Mesothelial cell of epicardium (in vitro differentiated cells): ENCODE results near the gene CAB39. TPM values are rescaled to one million over a fixed set of nuclear protein-coding genes. Genes with fewer than 3 reads are reported as not detected.
A peak's percentile ranks its signal among the peaks of the same experiment; 100 is the strongest.

Experiments used
- DNase-seq, 2 experiments: peaks; one replicate each; pipeline ENCODE4 v3.0.0; 2021; ENCODE audit warnings: low spot score in 2 of 2; ENCODE audit not compliant: unreplicated experiment in 2 of 2
- H3K27ac Mint-ChIP-seq: 2 replicates; pipeline ENCODE4 v1.8.0; 2021; ENCODE audit warnings: mixed read lengths
- H3K27me3 Mint-ChIP-seq: 2 replicates; pipeline ENCODE4 v1.8.0; 2021; ENCODE audit warnings: low read depth, mixed read lengths
- H3K36me3 Mint-ChIP-seq: 2 replicates; pipeline ENCODE4 v1.8.0; 2021; ENCODE audit warnings: mixed read lengths
- H3K4me1 Mint-ChIP-seq: 2 replicates; pipeline ENCODE4 v1.8.0; 2021; ENCODE audit warnings: mixed read lengths
- H3K4me3 Mint-ChIP-seq: 2 replicates; pipeline ENCODE4 v1.8.0; 2021; ENCODE audit warnings: mild to moderate bottlenecking, moderate library complexity, mixed read lengths
- H3K9me3 Mint-ChIP-seq: 2 replicates; pipeline ENCODE4 v1.8.0; 2021; ENCODE audit warnings: mixed read lengths
- total RNA-seq: library from RNA; stranded (reverse); gene quantifications from 3 replicates; pipeline ENCODE4 v1.2.1, GENCODE V29; 2021
- TF ChIP-seq, protein P1 (sequence below): fragments of 200-600 bp; sonication (generic); IDR thresholded peaks from one replicate; pipeline ENCODE4 v1.5.0; 2021; ENCODE audit warnings: antibody characterized with exemption; ENCODE audit not compliant: unreplicated experiment

Gene CAB39
- total RNA-seq, 1 donor from 2014 or later, result 41.7 TPM

DNA sequence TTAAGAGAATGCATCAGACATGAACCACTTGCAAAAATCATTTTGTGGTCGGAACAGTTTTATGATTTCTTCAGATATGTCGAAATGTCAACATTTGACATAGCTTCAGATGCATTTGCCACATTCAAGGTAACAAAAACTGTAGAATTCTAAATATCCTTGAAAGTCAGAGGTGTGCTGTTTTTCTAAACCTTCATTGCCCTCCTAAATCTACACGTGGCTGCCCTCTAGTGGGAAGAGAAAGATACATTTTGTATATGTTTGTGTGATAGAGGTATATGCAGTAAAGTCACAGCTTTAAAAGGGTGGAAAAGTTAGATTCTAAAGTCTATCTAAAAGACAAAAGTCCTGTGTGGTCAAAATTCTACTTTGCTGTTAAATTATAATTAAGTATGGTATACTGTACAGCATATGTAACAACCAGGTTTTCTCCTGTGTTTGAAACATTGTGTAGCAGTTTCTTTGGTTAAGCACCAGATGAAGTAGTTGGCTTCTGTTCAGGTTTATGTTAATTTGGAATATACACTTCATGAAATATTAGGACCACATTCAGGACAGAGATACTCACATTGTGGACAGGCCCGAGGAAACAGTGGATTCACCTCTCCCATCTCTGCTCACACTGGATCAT, 86.2 kb downstream of the CAB39 start:
- Mint-ChIP-seq H3K27me3 (no peaks in the 10 kb centered on the region), H3K36me3 (peaks cover 34% of the 10 kb centered on the region), H3K4me3 (no peak overlapping the region), H3K27ac (no peak overlapping the region), H3K9me3 (peaks cover 6% of the 10 kb centered on the region), H3K4me1 (peaks cover 5% of the 10 kb centered on the region)
- DNase-seq, result no peak
- TF ChIP-seq, protein P1, sequence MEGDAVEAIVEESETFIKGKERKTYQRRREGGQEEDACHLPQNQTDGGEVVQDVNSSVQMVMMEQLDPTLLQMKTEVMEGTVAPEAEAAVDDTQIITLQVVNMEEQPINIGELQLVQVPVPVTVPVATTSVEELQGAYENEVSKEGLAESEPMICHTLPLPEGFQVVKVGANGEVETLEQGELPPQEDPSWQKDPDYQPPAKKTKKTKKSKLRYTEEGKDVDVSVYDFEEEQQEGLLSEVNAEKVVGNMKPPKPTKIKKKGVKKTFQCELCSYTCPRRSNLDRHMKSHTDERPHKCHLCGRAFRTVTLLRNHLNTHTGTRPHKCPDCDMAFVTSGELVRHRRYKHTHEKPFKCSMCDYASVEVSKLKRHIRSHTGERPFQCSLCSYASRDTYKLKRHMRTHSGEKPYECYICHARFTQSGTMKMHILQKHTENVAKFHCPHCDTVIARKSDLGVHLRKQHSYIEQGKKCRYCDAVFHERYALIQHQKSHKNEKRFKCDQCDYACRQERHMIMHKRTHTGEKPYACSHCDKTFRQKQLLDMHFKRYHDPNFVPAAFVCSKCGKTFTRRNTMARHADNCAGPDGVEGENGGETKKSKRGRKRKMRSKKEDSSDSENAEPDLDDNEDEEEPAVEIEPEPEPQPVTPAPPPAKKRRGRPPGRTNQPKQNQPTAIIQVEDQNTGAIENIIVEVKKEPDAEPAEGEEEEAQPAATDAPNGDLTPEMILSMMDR, result peak; percentile 47

DNA sequence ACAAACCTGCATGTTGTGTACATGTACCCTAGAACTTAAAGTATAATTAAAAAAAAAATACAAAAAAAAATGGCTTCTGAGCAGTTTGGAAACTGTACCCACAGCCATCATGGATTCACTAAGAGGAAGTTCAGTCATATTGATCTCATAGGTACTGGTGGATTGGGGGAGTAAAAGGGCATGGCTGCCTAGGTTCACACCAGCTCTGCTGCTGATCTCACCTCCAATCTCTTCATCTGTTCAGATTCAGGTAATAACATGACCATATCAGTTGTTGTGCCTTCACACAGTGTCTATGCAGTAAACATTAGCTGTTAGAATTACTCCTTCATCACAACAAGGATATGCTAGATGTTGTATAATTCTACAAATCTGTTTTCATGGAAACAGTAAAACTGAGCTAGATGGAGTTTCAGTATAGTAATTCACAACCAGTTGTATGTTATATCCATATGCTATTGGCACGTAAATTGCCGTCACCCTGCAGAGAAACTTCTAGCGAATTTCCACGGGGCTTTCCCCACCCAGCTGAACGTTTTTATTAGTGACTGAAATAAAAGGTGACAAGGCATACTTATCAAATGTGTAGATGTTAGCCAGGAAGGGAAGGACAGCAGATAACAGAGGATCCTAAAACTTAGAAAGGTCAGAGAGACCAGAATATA, 92.8 kb downstream of the CAB39 start:
- H3K9me3 Mint-ChIP-seq, result peaks cover 6% of the 10 kb centered on the region

DNA sequence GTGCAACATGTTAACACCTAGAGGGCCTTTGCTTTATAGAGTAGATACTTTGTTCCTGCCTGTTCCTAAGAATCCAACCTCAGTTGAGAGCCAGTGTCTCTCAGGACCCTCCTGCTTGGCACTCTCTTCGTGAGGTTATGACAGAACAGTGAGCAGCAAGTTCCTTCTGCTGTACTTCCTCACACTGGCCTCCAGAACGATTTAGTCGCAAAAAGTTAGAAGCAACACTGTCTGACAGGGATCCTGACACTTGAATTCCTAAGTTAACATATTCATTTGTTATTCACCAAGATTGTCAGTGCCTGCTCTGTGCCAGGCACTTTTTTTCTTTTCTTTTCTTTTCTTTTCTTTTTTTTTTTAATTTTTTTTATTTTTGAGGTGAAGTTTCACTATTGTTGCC, 95.1 kb downstream of the CAB39 start:
- TF ChIP-seq, protein P1, result no peak
- Mint-ChIP-seq H3K4me1 (peaks cover 17% of the 10 kb centered on the region), H3K27me3 (no peaks in the 10 kb centered on the region), H3K36me3 (peaks cover 20% of the 10 kb centered on the region), H3K9me3 (peaks cover 6% of the 10 kb centered on the region), H3K27ac (no peak overlapping the region), H3K4me3 (no peak overlapping the region)
- DNase-seq, result no peak

More for the DNA sequence above, 92.8 kb downstream of the CAB39 start:
- no peak overlapping the region for H3K27ac Mint-ChIP-seq
- no peaks in the 10 kb centered on the region for H3K4me1 Mint-ChIP-seq
- H3K36me3 Mint-ChIP-seq, result peaks cover 33% of the 10 kb centered on the region
- no peaks in the 10 kb centered on the region for H3K27me3 Mint-ChIP-seq
- TF ChIP-seq, protein P1, result no peak
- DNase-seq, result no peak
- no peak overlapping the region for H3K4me3 Mint-ChIP-seq

DNA sequence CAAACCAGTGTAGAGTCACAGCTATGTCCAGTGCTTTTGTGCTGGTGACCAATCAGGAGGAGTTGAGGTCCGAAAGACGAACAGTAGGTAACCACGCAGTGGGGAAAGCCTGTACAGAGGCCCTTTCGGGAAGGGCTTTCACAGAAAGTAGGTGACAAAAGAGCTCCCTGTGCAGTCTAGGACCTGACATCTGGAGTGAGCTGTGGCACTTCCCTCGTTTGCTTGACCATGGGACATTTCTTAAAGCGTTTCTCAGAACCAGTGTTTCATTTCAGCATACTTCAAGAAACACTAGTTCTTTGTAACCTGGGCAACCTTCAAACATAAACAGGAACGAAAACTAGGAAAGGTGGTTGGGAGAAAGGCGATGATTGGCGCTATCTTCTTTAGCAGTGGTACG, 96.4 kb downstream of the CAB39 start:
- Mint-ChIP-seq H3K27ac (no peak overlapping the region), H3K9me3 (no peaks in the 10 kb centered on the region), H3K36me3 (peaks cover 12% of the 10 kb centered on the region), H3K4me3 (no peak overlapping the region), H3K4me1 (peaks cover 23% of the 10 kb centered on the region), H3K27me3 (no peaks in the 10 kb centered on the region)
- DNase-seq, result no peak
- TF ChIP-seq, protein P1, result no peak

DNA sequence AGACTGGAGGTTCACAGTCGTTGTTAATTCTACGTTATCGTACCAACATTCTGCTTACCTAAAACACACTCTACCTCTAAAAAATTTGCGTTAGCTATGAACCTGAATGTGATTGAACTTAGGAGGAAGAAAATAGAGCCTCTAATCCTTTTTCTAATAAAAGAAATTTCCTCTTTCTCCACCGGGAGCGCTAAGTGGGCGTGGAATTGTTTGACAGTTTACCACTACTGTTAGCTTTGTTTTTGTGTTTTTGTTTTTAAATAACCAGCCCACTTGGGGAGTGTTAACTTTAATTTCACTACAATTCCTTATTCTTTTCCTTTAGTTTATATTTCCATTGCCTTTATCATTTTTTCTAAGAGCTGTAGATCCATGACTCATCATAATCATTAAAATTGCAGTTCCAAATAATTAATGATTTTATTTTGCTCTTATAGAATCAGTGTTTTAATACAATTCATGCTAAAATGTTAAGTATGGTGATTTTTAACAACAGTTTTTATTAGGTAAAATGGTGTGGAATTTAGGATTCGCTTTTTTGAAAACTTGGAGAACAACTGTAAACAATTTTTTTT, 97.1 kb downstream of the CAB39 start:
- no peaks in the 10 kb centered on the region for H3K9me3 Mint-ChIP-seq
- H3K4me3 Mint-ChIP-seq, result no peak overlapping the region
- H3K4me1 Mint-ChIP-seq, result peaks cover 28% of the 10 kb centered on the region
- H3K36me3 Mint-ChIP-seq, result peaks cover 9% of the 10 kb centered on the region
- no peaks in the 10 kb centered on the region for H3K27me3 Mint-ChIP-seq
- TF ChIP-seq, protein P1, result peak; percentile 58
- DNase-seq, result no peak
- H3K27ac Mint-ChIP-seq, result no peak overlapping the region
